OCI-LY1 (cell line): ENCODE data around the gene ANXA2R.

Source experiments
- EZH2 ChIP-seq: fragments of 200-600 bp; sonication (generic), shearing (Covaris generic); IDR thresholded peaks from 2 replicates; pipeline ENCODE4 v1.8.0; 2017; ENCODE audit warnings: borderline replicate concordance, mixed run types, mild to moderate bottlenecking, antibody characterized with exemption, low read length, moderate library complexity, mixed read lengths
- TF ChIP-seq, protein P1 (sequence below): fragments of 200-600 bp; sonication (generic), shearing (Covaris generic); IDR thresholded peaks from 2 replicates; pipeline ENCODE4 v1.5.1; 2017; ENCODE audit warnings: mild to moderate bottlenecking, antibody characterized with exemption, low read length, moderate library complexity, mixed read lengths

GRCh38 chr5:43075319-43076293 is 35.5 kb upstream of the ANXA2R start:
- TF ChIP-seq EZH2: no peak
- TF ChIP-seq, protein P1, sequence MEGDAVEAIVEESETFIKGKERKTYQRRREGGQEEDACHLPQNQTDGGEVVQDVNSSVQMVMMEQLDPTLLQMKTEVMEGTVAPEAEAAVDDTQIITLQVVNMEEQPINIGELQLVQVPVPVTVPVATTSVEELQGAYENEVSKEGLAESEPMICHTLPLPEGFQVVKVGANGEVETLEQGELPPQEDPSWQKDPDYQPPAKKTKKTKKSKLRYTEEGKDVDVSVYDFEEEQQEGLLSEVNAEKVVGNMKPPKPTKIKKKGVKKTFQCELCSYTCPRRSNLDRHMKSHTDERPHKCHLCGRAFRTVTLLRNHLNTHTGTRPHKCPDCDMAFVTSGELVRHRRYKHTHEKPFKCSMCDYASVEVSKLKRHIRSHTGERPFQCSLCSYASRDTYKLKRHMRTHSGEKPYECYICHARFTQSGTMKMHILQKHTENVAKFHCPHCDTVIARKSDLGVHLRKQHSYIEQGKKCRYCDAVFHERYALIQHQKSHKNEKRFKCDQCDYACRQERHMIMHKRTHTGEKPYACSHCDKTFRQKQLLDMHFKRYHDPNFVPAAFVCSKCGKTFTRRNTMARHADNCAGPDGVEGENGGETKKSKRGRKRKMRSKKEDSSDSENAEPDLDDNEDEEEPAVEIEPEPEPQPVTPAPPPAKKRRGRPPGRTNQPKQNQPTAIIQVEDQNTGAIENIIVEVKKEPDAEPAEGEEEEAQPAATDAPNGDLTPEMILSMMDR: no peak
